Natural killer cell (primary cell): ENCODE data around the gene VWC2. TPM values are rescaled to one million over a fixed set of nuclear protein-coding genes. Genes with fewer than 3 reads are reported as not detected.

ENCODE experiments used
- ATAC-seq, 3 donors: fragments of 150-1000 bp in 2 of 3; fragments of 200-7000 bp in 1 of 3; cut with Tn5 transposase; 1 replicate in 1 of 3; 2 replicates in 2 of 3; pipeline ENCODE4 v1.10.0; 2021; ENCODE audit warnings: mild to moderate bottlenecking in 2 of 3, moderate library complexity in 2 of 3
- DNase-seq, 2 donors: peaks; one replicate each; pipeline versions ENCODE4 v3.0.0 to v3.0.0-alpha.2; 2013 to 2021; ENCODE audit warnings: mixed read lengths in 1 of 2
- H3K27ac ChIP-seq: one replicate; pipeline ENCODE4 v1.5.1; 2013; ENCODE audit warnings: mild to moderate bottlenecking, low read length
- H3K27me3 ChIP-seq: one replicate; pipeline ENCODE4 v1.6.1; 2013; ENCODE audit warnings: low read length; ENCODE audit not compliant: control insufficient read depth, insufficient read depth
- H3K36me3 ChIP-seq: one replicate; pipeline ENCODE4 v1.6.1; 2013; ENCODE audit warnings: low read length; ENCODE audit not compliant: control insufficient read depth, insufficient read depth
- H3K4me1 ChIP-seq: one replicate; pipeline ENCODE4 v1.6.1; 2013; ENCODE audit warnings: low read length; ENCODE audit not compliant: control insufficient read depth, insufficient read depth
- H3K4me3 ChIP-seq: one replicate; pipeline ENCODE4 v1.5.1; 2013; ENCODE audit warnings: low read length
- H3K9me3 ChIP-seq: one replicate; pipeline ENCODE4 v1.6.1; 2013; ENCODE audit warnings: low read length; ENCODE audit not compliant: control insufficient read depth, insufficient read depth
- H3K27ac Mint-ChIP-seq, 2 donors: one replicate each; pipeline ENCODE4 v1.8.0; 2022; ENCODE audit warnings: mild to moderate bottlenecking in 2 of 2, mixed read lengths in 2 of 2, moderate library complexity in 1 of 2
- H3K27me3 Mint-ChIP-seq, 2 donors: one replicate each; pipeline ENCODE4 v1.8.0; 2022; ENCODE audit warnings: low read depth in 2 of 2, mixed read lengths in 2 of 2
- H3K36me3 Mint-ChIP-seq: one replicate; pipeline ENCODE4 v1.8.0; 2022; ENCODE audit warnings: mixed read lengths
- H3K4me1 Mint-ChIP-seq, 2 donors: one replicate each; pipeline ENCODE4 v1.8.0; 2022; ENCODE audit warnings: mixed read lengths in 2 of 2
- H3K4me3 Mint-ChIP-seq: one replicate; pipeline ENCODE4 v1.8.0; 2022; ENCODE audit warnings: mild to moderate bottlenecking, moderate library complexity, mixed read lengths
- H3K9me3 Mint-ChIP-seq, 2 donors: one replicate each; pipeline ENCODE4 v1.8.0; 2022; ENCODE audit warnings: mixed read lengths in 2 of 2
- CTCF ChIP-seq: fragments of 200-600 bp; IDR thresholded peaks from one replicate; pipeline ENCODE4 v1.8.0; 2022; ENCODE audit warnings: antibody characterized with exemption
- WGBS: methylation state at CpG from one replicate; pipeline ENCODE4 v1.1.7; 2013; ENCODE audit warnings: missing lambda C conversion rate; ENCODE audit not compliant: insufficient coverage; 5-methylcytosine and 5-hydroxymethylcytosine counted together
- intact Hi-C: fragments of 100-400 bp; cut with micrococcal nuclease; formaldehyde crosslinking; loops from one replicate; pipeline ENCODE4 v1.14.2; 2022
- total RNA-seq, 4 donors: library from RNA; stranded (reverse); fragments of 120-200 nt in 1 of 4; gene quantifications; one replicate each; pipeline versions ENCODE4 v1.2.3 to v1.2.4, GENCODE V29; 2013 to 2022

The VWC2 gene
- total RNA-seq = not detected
- not detected for total RNA-seq (2013)

GRCh38 chr7:49773218-49773935 lies at the start of gene VWC2:
Gene VWC2, plus strand, starts transcription at chr7:49773638. Its CDS starts 1,798 bp downstream, at chr7:49775436.
- ATAC-seq = no peak
- no peak for DNase-seq
- H3K9me3 ChIP-seq = no peaks in the 10 kb centered on the region
- peaks cover 0 to 4% of the 10 kb centered on the region in 2 donors for H3K9me3 Mint-ChIP-seq
- H3K4me1 ChIP-seq = no peaks in the 10 kb centered on the region
- TF ChIP-seq CTCF = no peak
- H3K36me3 ChIP-seq = no peaks in the 10 kb centered on the region
- peaks cover 16% of the 10 kb centered on the region for H3K27me3 ChIP-seq
- H3K27me3 Mint-ChIP-seq = peaks cover 36 to 40% of the 10 kb centered on the region in 2 donors
- H3K27ac ChIP-seq = no peak within 1 kb of the TSS
- intact Hi-C loops = no loop called here
- H3K36me3 Mint-ChIP-seq = peaks cover 8% of the 10 kb centered on the region
- no peak within 1 kb of the TSS for H3K4me3 Mint-ChIP-seq
- no peak within 1 kb of the TSS for H3K27ac Mint-ChIP-seq
- WGBS = 4% methylated on average over 75 of the region's 75 CpGs
- H3K4me3 ChIP-seq = no peak within 1 kb of the TSS
- peaks cover 4% of the 10 kb centered on the region in 2 donors for H3K4me1 Mint-ChIP-seq

- TF ChIP-seq CTCF = no peak
These were observed 49.4 kb upstream of the VWC2 start for GRCh38 chr7:49724071-49724470.

GRCh38 chr7:49731836-49732235 lies 41.6 kb upstream of the VWC2 start:
- H3K4me1 Mint-ChIP-seq = no peaks in the 10 kb centered on the region
- Histone ChIP-seq H3K9me3 (no peaks in the 10 kb centered on the region), H3K27me3 (no peaks in the 10 kb centered on the region), H3K36me3 (no peaks in the 10 kb centered on the region), H3K4me3 (no peak overlapping the region), H3K4me1 (no peaks in the 10 kb centered on the region), H3K27ac (no peak overlapping the region)
- H3K27ac Mint-ChIP-seq = no peak overlapping the region
- no peaks in the 10 kb centered on the region for H3K36me3 Mint-ChIP-seq
- ATAC-seq (no peak), DNase-seq (no peak)
- no peak for TF ChIP-seq CTCF
- WGBS = 48% methylated on average over 2 of the region's 2 CpGs
- H3K27me3 Mint-ChIP-seq = no peaks in the 10 kb centered on the region
- peaks cover 3 to 6% of the 10 kb centered on the region in 2 donors for H3K9me3 Mint-ChIP-seq
- intact Hi-C loops = no loop called here
- no peak overlapping the region for H3K4me3 Mint-ChIP-seq

More at GRCh38 chr7:49724071-49724470, 49.4 kb upstream of the VWC2 start:
- H3K9me3 ChIP-seq = no peaks in the 10 kb centered on the region
- DNase-seq (no peak), ATAC-seq (no peak)
- peaks cover 3 to 10% of the 10 kb centered on the region in 2 donors for H3K9me3 Mint-ChIP-seq
- no peak overlapping the region for H3K4me3 ChIP-seq
- no peaks in the 10 kb centered on the region for H3K4me1 Mint-ChIP-seq
- no peak overlapping the region for H3K27ac ChIP-seq
- intact Hi-C loops = no loop called here
- no peak overlapping the region for H3K27ac Mint-ChIP-seq
- H3K4me1 ChIP-seq = no peaks in the 10 kb centered on the region
- H3K27me3 Mint-ChIP-seq = no peaks in the 10 kb centered on the region
- H3K36me3 ChIP-seq = no peaks in the 10 kb centered on the region
- H3K4me3 Mint-ChIP-seq = no peak overlapping the region
- H3K36me3 Mint-ChIP-seq = no peaks in the 10 kb centered on the region
- H3K27me3 ChIP-seq = no peaks in the 10 kb centered on the region

GRCh38 chr7:49762666-49763065 lies 10.8 kb upstream of the VWC2 start:
- H3K9me3 ChIP-seq = no peaks in the 10 kb centered on the region
- intact Hi-C loops = no loop called here
- no peak overlapping the region for H3K27ac Mint-ChIP-seq
- H3K9me3 Mint-ChIP-seq = peaks cover 0 to 2% of the 10 kb centered on the region in 2 donors
- H3K27me3 ChIP-seq = no peaks in the 10 kb centered on the region
- H3K4me3 Mint-ChIP-seq = no peak overlapping the region
- H3K4me1 Mint-ChIP-seq = no peaks in the 10 kb centered on the region
- H3K27me3 Mint-ChIP-seq = no peaks in the 10 kb centered on the region
- H3K36me3 Mint-ChIP-seq = no peaks in the 10 kb centered on the region
- H3K4me3 ChIP-seq = no peak overlapping the region
- no peak for DNase-seq
- 73% methylated on average over 2 of the region's 3 CpGs for WGBS
- TF ChIP-seq CTCF = no peak
- H3K36me3 ChIP-seq = no peaks in the 10 kb centered on the region
- H3K27ac ChIP-seq = no peak overlapping the region
- ATAC-seq = no peak
- H3K4me1 ChIP-seq = no peaks in the 10 kb centered on the region
